ENCODE measurements around the gene LAMA5. TPM values are rescaled to one million over a fixed set of nuclear protein-coding genes. Genes with fewer than 3 reads are reported as not detected.

LAMA5 gene
- total RNA-seq, 6 experiments from 2014 or later, result 30.3 to 80.8 (median 47.1) TPM

- no peak for ATAC-seq
- no peak for TF ChIP-seq CTCF (IDR thresholded peaks at IDR 0.05)
- TF ChIP-seq POLR2A (IDR thresholded peaks at IDR 0.05), result no peak
- Histone ChIP-seq H3K4me1 (no peaks in the 10 kb centered on the region), H3K9me3 (no peaks in the 10 kb centered on the region), H3K27me3 (no peaks in the 10 kb centered on the region), H3K4me3 (no peak overlapping the region), H3K36me3 (peaks cover 0 to 17% (median 4%) of the 10 kb centered on the region in 4 donors), H3K27ac (no peak overlapping the region)
- DNase-seq, result no peak
- intact Hi-C loops (cut with DNase I), result no loop called here
- WGBS (ENCODE audit: insufficient coverage, low coverage, low lambda C conversion rate, missing lambda C conversion rate), result 100% methylated on average over 3 of the region's 19 CpGs
Observed at GRCh38 chr20:62331347-62331746, 35.8 kb downstream of the LAMA5 start.

GRCh38 chr20:62330576-62331317, 36.4 kb downstream of the LAMA5 start:
- WGBS (ENCODE audit: insufficient coverage, low coverage, low lambda C conversion rate, missing lambda C conversion rate), result 90% methylated on average over 13 of the region's 46 CpGs
- ATAC-seq (no peak), DNase-seq (no peak)
- no peak overlapping the region for H3K4me3 ChIP-seq
- no peaks in the 10 kb centered on the region for H3K4me1 ChIP-seq
- peaks cover 0 to 17% (median 4%) of the 10 kb centered on the region in 4 donors for H3K36me3 ChIP-seq
- intact Hi-C loops (cut with DNase I), result no loop called here
- H3K9me3 ChIP-seq, result no peaks in the 10 kb centered on the region
- TF ChIP-seq CTCF (IDR thresholded peaks at IDR 0.05), result no peak
- TF ChIP-seq POLR2A (IDR thresholded peaks at IDR 0.05), result no peak
- no peaks in the 10 kb centered on the region for H3K27me3 ChIP-seq
- H3K27ac ChIP-seq, result no peak overlapping the region

- Histone ChIP-seq H3K9me3 (no peaks in the 10 kb centered on the region), H3K27ac (no peak overlapping the region), H3K36me3 (peaks cover 0 to 13% (median 4%) of the 10 kb centered on the region in 4 donors), H3K4me3 (no peak overlapping the region), H3K27me3 (no peaks in the 10 kb centered on the region), H3K4me1 (no peaks in the 10 kb centered on the region)
- TF ChIP-seq CTCF (IDR thresholded peaks at IDR 0.05) (no peak), POLR2A (IDR thresholded peaks at IDR 0.05) (no peak)
- DNase-seq, result no peak
- WGBS (ENCODE audit: insufficient coverage, low coverage, low lambda C conversion rate, missing lambda C conversion rate), result 80% methylated on average over 1 of the region's 37 CpGs
- no peak for ATAC-seq
- intact Hi-C loops (cut with DNase I), result no loop called here
Observed at GRCh38 chr20:62329389-62330377, 37.4 kb downstream of the LAMA5 start.

- ATAC-seq (no peak), DNase-seq (peak in 1 of 3 donors; percentile 15)
- no peak overlapping the region for H3K27ac ChIP-seq
- no peak overlapping the region for H3K4me3 ChIP-seq
- peaks cover 0 to 3% (median 0%) of the 10 kb centered on the region in 4 donors for H3K4me1 ChIP-seq
- peaks cover 0 to 14% (median 4%) of the 10 kb centered on the region in 4 donors for H3K36me3 ChIP-seq
- no CpG with 5 or more reads among the region's 26 CpGs for WGBS (ENCODE audit: insufficient coverage, low coverage, low lambda C conversion rate, missing lambda C conversion rate)
- intact Hi-C loops (cut with DNase I), result no loop called here
- no peaks in the 10 kb centered on the region for H3K9me3 ChIP-seq
- no peaks in the 10 kb centered on the region for H3K27me3 ChIP-seq
- TF ChIP-seq CTCF (IDR thresholded peaks at IDR 0.05), result no peak
- no peak for TF ChIP-seq POLR2A (IDR thresholded peaks at IDR 0.05)
Observed at GRCh38 chr20:62328684-62329388, 38.3 kb downstream of the LAMA5 start.

Data from right lobe of liver (tissue), 6 donors.